Measurements from ENCODE around the gene BCL2L15. TPM values are rescaled to one million over a fixed set of nuclear protein-coding genes. Genes with fewer than 3 reads are reported as not detected.
A peak's percentile ranks its signal among the peaks of the same experiment; 100 is the strongest.

BCL2L15 gene
- total RNA-seq, 1 donor from 2014 or later: not detected

GRCh38 chr1:113934006-113934405 lies 46.6 kb upstream of the BCL2L15 start:
- intact Hi-C loops (cut with micrococcal nuclease): no loop called here
- H3K4me1 ChIP-seq: peaks cover 76% of the 10 kb centered on the region
- H3K4me3 ChIP-seq: no peak overlapping the region
- no peaks in the 10 kb centered on the region for H3K27me3 ChIP-seq (ENCODE audit: low read depth)
- H3K9me3 ChIP-seq (replicated peaks): no peaks in the 10 kb centered on the region
- H3K27ac ChIP-seq (replicated peaks): no peak overlapping the region
- no peaks in the 10 kb centered on the region for H3K36me3 ChIP-seq
- no peak for TF ChIP-seq CTCF (IDR thresholded peaks at IDR 0.05; ENCODE audit: borderline replicate concordance)
- DNase-seq: no peak

GRCh38 chr1:113931451-113931851 lies 44.1 kb upstream of the BCL2L15 start:
- no peaks in the 10 kb centered on the region for H3K27me3 ChIP-seq (ENCODE audit: low read depth)

GRCh38 chr1:113930499-113931161 lies 43.2 kb upstream of the BCL2L15 start:
- Histone ChIP-seq H3K27ac (replicated peaks) (peak overlapping the region; percentile 97), H3K9me3 (replicated peaks) (no peaks in the 10 kb centered on the region), H3K36me3 (no peaks in the 10 kb centered on the region), H3K4me1 (peaks cover 72% of the 10 kb centered on the region), H3K4me3 (peak overlapping the region; percentile 96), H3K27me3 (ENCODE audit: low read depth) (no peaks in the 10 kb centered on the region)
- no peak for TF ChIP-seq CTCF (IDR thresholded peaks at IDR 0.05; ENCODE audit: borderline replicate concordance)
- DNase-seq: no peak
- intact Hi-C loops (cut with micrococcal nuclease): loop anchor here (2.0 kb wide), 1 partner anchor 26 kb away; the partner anchor contains the start of genes AP4B1 and DCLRE1B

More at GRCh38 chr1:113931451-113931851, 44.1 kb upstream of the BCL2L15 start:
- H3K4me3 ChIP-seq: peak overlapping the region; percentile 96
- peaks cover 73% of the 10 kb centered on the region for H3K4me1 ChIP-seq
- intact Hi-C loops (cut with micrococcal nuclease): loop anchor here (2.0 kb wide), 1 partner anchor 27 kb away; the partner anchor contains the start of genes AP4B1 and DCLRE1B
- TF ChIP-seq CTCF (IDR thresholded peaks at IDR 0.05; ENCODE audit: borderline replicate concordance): no peak
- no peaks in the 10 kb centered on the region for H3K36me3 ChIP-seq
- H3K27ac ChIP-seq (replicated peaks): peak overlapping the region; percentile 97
- H3K9me3 ChIP-seq (replicated peaks): no peaks in the 10 kb centered on the region
- no peak for DNase-seq

- intact Hi-C loops (cut with micrococcal nuclease): loop anchor here (2.0 kb wide), 1 partner anchor 25 kb away; the partner anchor contains the start of genes AP4B1 and DCLRE1B
- no peaks in the 10 kb centered on the region for H3K27me3 ChIP-seq (ENCODE audit: low read depth)
- peak; percentile 31 for DNase-seq
- H3K36me3 ChIP-seq: no peaks in the 10 kb centered on the region
- H3K4me3 ChIP-seq: peak overlapping the region; percentile 96
- TF ChIP-seq CTCF (IDR thresholded peaks at IDR 0.05; ENCODE audit: borderline replicate concordance): no peak
- peak overlapping the region; percentile 97 for H3K27ac ChIP-seq (replicated peaks)
- peaks cover 72% of the 10 kb centered on the region for H3K4me1 ChIP-seq
- no peaks in the 10 kb centered on the region for H3K9me3 ChIP-seq (replicated peaks)
These were observed 42.5 kb upstream of the BCL2L15 start for GRCh38 chr1:113929750-113930498.

- Histone ChIP-seq H3K27ac (replicated peaks) (peak within 1 kb of the TSS; percentile 97), H3K4me1 (peaks cover 64% of the 10 kb centered on the region), H3K27me3 (ENCODE audit: low read depth) (no peaks in the 10 kb centered on the region), H3K36me3 (no peaks in the 10 kb centered on the region), H3K9me3 (replicated peaks) (no peaks in the 10 kb centered on the region), H3K4me3 (peak within 1 kb of the TSS; percentile 96)
- TF ChIP-seq CTCF (IDR thresholded peaks at IDR 0.05; ENCODE audit: borderline replicate concordance): peak; percentile 8
- DNase-seq: peak; percentile 94
- intact Hi-C loops (cut with micrococcal nuclease): no loop called here
These were observed 41.8 kb upstream of the BCL2L15 start, which contains the start of gene HIPK1 for GRCh38 chr1:113928941-113929749. Gene HIPK1, plus strand, starts transcription at chr1:113929324.

Data from left ventricle myocardium inferior (tissue), 1 donor.